Stimulated activated effector memory CD8-positive, alpha-beta T cell treated with anti-CD3 and anti-CD28 coated beads, Interleukin-12 subunit alpha, Interleukin-12 subunit beta, amount 100 ng/mL, for 72 hours (primary cell): ENCODE results near the gene SNX20.
A peak's percentile ranks its signal among the peaks of the same experiment; 100 is the strongest.

ENCODE experiments used
- ATAC-seq: fragments of 150-1000 bp; cut with Tn5 transposase; 2 replicates; pipeline ENCODE4 v1.10.0; 2021
- DNase-seq, 2 donors: peaks; one replicate each; pipeline ENCODE4 v3.0.0; 2021 to 2022; ENCODE audit warnings: low spot score in 2 of 2
- H3K27ac Mint-ChIP-seq: one replicate; pipeline ENCODE4 v1.8.0; 2022; ENCODE audit warnings: mild to moderate bottlenecking, mixed read lengths
- H3K36me3 Mint-ChIP-seq: one replicate; pipeline ENCODE4 v1.8.0; 2022; ENCODE audit warnings: mild to moderate bottlenecking, mixed read lengths
- H3K4me1 Mint-ChIP-seq: one replicate; pipeline ENCODE4 v1.8.0; 2022; ENCODE audit warnings: mixed read lengths
- H3K4me3 Mint-ChIP-seq: one replicate; pipeline ENCODE4 v1.8.0; 2022; ENCODE audit warnings: mild to moderate bottlenecking, mixed read lengths
- H3K9me3 Mint-ChIP-seq: one replicate; pipeline ENCODE4 v1.8.0; 2022; ENCODE audit warnings: mixed read lengths

The SNX20 gene

DNA sequence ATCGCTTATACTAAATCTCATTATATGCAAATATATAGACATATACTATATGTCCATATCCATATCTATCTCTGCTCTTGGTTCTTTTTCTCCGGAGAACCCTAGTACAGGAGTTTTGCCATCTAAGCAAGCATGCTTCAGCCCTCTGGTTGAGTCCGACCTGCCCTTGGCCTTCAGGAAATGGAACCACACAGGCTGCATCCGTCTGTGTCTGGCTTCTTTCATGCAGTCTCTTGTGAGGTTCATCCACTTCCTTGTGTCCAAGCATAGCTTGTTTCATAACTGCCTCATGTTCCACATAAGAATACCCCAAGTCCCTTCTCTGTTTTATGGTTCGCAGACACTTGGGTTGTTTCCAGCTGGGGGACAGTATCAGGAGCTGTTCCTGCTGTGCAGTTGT lies 16.8 kb downstream of the SNX20 start:
- no peak overlapping the region for H3K27ac Mint-ChIP-seq
- H3K36me3 Mint-ChIP-seq, result peaks cover 13% of the 10 kb centered on the region
- no peaks in the 10 kb centered on the region for H3K9me3 Mint-ChIP-seq
- peaks cover 34% of the 10 kb centered on the region for H3K4me1 Mint-ChIP-seq
- no peak for ATAC-seq
- no peak for DNase-seq
- no peak overlapping the region for H3K4me3 Mint-ChIP-seq

DNA sequence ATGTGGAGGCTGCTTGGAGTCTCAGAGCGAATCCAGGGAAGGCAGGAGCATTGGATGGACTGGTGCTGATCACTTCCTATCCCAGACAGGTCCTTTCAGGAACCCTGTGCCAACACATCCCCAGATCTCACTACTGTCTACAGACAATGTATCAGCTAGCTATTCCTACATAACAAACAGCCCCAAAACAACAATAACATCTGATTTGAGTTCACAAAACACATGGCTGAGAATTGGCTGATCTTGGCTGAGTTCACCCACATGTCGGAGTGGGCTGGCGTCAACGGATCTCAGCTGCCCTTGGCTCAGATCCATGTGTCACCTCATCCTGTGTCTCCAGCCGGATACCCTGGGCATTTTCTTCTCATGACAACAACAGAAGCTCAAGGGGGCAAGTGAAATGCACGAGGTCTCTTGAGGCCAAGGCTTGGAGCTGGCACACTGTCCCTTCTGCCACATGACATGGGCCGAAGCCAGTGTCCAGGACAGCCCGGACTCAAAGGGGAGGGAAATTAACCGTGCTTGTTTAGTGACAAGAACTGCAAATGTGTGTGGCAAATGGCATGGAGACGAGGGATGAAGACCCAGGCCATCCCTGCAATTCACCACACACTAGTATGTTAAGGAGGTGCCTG lies 18.7 kb downstream of the SNX20 start:
- Mint-ChIP-seq H3K27ac (peak overlapping the region; percentile 57), H3K4me1 (peaks cover 26% of the 10 kb centered on the region), H3K4me3 (no peak overlapping the region), H3K36me3 (peaks cover under 1% of the 10 kb centered on the region), H3K9me3 (no peaks in the 10 kb centered on the region)
- ATAC-seq (no peak), DNase-seq (no peak)

DNA sequence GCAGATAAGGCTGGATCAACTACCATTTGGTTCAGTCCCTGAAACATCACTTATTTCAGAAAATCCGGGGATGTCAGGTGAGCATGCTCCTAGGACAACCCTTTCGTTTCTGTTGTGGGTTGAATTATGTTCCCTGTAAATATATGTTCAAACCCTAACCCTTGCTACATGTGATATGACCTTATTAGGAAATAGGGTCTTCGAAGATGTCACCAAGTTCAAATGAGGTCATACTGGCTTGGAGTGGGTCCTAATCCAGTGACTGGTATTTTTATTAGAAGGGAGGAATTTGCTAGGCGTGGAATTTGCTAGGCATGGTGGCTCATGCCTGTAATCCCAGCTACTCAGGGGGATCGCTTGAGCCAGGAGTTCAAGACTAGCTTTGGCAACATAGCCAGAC lies 21.3 kb downstream of the SNX20 start:
- no peak overlapping the region for H3K27ac Mint-ChIP-seq
- ATAC-seq (no peak), DNase-seq (no peak)
- no peak overlapping the region for H3K4me3 Mint-ChIP-seq
- H3K9me3 Mint-ChIP-seq, result no peaks in the 10 kb centered on the region
- H3K4me1 Mint-ChIP-seq, result peaks cover 7% of the 10 kb centered on the region
- no peaks in the 10 kb centered on the region for H3K36me3 Mint-ChIP-seq

DNA sequence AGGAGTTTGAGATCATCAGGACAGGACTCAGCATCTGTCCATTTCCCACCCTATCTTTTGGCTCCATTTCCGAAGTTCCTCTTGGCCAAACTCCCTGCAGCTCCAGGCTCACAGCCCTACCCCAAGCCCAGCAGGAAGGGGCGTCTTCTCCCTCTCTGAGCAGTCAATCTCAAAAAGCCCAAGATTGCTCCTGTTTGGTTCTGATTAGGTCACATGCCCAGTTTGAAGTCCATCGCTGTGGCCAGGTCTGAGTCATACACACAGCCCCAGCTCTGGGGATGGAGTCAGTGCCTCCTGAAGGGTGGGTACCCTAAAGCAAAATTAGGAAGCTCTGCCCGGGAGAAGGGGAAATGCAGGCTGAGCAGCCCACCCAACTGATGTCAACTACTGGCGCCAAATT lies 23.9 kb downstream of the SNX20 start:
- Mint-ChIP-seq H3K27ac (no peak overlapping the region), H3K9me3 (no peaks in the 10 kb centered on the region), H3K36me3 (no peaks in the 10 kb centered on the region), H3K4me3 (no peak overlapping the region), H3K4me1 (peaks cover 6% of the 10 kb centered on the region)
- ATAC-seq (no peak), DNase-seq (no peak)

DNA sequence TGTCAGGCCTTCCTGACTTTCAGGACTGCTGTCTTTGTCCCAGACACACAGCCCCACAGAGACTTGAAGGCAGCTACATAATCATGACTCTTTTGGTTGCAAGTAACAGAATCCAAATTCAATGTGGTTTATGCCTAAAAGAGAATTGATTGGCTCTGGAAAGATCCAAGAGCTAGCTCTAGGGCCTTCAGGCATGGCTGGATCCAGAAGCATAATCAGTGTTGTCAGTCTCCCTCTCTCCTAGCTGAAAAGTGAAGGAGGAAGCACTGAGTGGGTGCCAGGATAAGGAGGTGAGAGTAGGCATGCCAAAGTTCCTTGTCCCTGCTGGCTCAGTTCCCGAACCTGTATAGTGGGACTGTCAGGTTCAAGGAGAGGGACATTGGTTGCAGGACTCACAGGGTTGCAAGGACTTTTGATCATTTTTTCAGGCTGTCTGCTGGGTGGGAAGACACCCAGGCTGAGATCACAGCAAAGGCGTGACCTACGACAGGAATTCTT lies 25.5 kb downstream of the SNX20 start:
- ATAC-seq, result no peak

DNA sequence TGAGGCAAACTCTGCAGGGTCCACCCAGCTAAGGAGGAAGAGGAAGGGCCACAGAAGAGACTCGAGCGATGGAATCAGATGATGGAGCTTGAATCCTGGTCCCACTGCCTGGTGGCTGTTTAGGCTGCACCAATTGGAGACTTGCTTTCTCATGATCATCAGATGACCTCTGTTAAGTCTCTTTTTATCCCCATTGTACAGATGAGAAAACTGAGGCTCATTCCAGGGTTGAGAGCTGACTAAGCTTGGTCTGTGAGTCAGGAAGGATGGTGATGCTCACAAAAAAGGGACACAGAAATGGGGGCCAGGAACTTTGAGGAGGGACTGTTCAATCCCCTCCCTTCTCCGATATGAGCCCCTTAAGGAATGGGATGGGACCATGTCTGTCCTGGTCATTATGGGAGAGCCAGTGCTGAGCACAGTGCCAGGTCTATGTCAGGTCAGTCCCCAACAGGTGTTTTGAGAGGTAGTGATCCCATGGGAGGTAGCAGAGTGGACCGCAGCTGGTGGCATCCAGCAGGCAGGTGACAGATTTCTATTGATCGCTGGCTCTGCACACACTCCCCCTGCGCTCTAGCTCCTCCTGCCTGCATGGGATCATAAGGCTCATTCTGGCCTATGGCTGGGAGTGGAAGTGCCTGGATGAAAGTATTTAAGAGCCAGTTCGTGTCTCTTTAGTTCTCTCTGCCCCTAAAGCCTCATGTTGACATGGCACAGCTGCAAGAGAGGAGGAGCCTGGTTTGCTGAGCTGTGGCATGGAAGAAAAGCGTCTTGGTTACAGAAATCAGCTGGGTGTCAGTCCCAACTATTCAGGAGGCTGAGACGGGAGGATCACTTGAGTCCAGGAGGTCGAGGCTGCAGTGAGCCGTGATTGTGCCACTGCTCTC lies 27.2 kb downstream of the SNX20 start:
- no peak for DNase-seq
- Mint-ChIP-seq H3K36me3 (no peaks in the 10 kb centered on the region), H3K27ac (no peak overlapping the region), H3K4me1 (peaks cover 6% of the 10 kb centered on the region), H3K4me3 (no peak overlapping the region), H3K9me3 (peaks cover 2% of the 10 kb centered on the region)
- ATAC-seq, result no peak

More for the DNA sequence above, 25.5 kb downstream of the SNX20 start:
- no peak overlapping the region for H3K27ac Mint-ChIP-seq
- H3K4me3 Mint-ChIP-seq, result no peak overlapping the region
- H3K36me3 Mint-ChIP-seq, result no peaks in the 10 kb centered on the region
- peaks cover 6% of the 10 kb centered on the region for H3K4me1 Mint-ChIP-seq
- peaks cover 2% of the 10 kb centered on the region for H3K9me3 Mint-ChIP-seq
- no peak for DNase-seq

DNA sequence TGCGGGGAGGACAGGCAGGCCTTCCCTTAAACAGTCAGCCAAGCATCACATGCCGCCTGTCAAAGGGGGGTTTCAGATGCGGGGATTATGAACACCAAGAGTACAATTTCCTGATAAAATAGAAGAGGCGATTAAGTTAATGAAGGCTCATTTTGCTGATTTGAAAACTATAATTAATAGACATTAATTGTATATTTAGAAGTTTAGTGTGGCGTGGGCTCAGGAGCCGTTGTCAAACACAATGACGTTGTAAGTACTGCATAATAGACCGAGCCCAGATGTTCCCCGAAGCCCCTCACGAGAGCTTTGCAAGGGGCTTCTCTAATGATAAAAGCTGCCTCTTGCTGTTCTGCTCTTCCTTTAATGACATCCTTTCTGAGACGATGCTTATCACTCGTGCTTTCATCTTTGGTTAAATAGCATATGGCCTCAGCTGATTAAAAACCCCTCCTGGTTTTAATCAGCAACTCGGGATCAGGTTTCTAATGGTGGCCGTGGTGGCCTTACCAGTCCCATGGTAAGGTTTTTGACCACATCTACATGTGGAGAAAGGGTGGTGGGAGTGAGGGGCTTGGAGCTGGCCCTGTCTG lies 28.2 kb downstream of the SNX20 start:
- H3K9me3 Mint-ChIP-seq, result peaks cover 2% of the 10 kb centered on the region
- H3K27ac Mint-ChIP-seq, result no peak overlapping the region
- H3K4me3 Mint-ChIP-seq, result no peak overlapping the region
- DNase-seq (no peak), ATAC-seq (no peak)
- H3K36me3 Mint-ChIP-seq, result no peaks in the 10 kb centered on the region
- H3K4me1 Mint-ChIP-seq, result peaks cover 6% of the 10 kb centered on the region

- H3K27ac Mint-ChIP-seq, result no peak overlapping the region
- peaks cover 6% of the 10 kb centered on the region for H3K4me1 Mint-ChIP-seq
- H3K4me3 Mint-ChIP-seq, result no peak overlapping the region
- peaks cover 2% of the 10 kb centered on the region for H3K9me3 Mint-ChIP-seq
- ATAC-seq, result no peak
- no peak for DNase-seq
- H3K36me3 Mint-ChIP-seq, result no peaks in the 10 kb centered on the region
Observed at GRCh38 chr16:50651835-50652438, 29.2 kb downstream of the SNX20 start.

GRCh38 chr16:50646345-50646744 lies 34.8 kb downstream of the SNX20 start:
- no peak overlapping the region for H3K27ac Mint-ChIP-seq
- no peaks in the 10 kb centered on the region for H3K9me3 Mint-ChIP-seq
- H3K36me3 Mint-ChIP-seq, result no peaks in the 10 kb centered on the region
- DNase-seq (no peak), ATAC-seq (no peak)
- H3K4me3 Mint-ChIP-seq, result no peak overlapping the region
- peaks cover 13% of the 10 kb centered on the region for H3K4me1 Mint-ChIP-seq

- no peak overlapping the region for H3K4me3 Mint-ChIP-seq
- no peak for DNase-seq
- peaks cover 13% of the 10 kb centered on the region for H3K4me1 Mint-ChIP-seq
- ATAC-seq, result no peak
- no peak overlapping the region for H3K27ac Mint-ChIP-seq
- H3K9me3 Mint-ChIP-seq, result no peaks in the 10 kb centered on the region
- H3K36me3 Mint-ChIP-seq, result no peaks in the 10 kb centered on the region
Observed at GRCh38 chr16:50645563-50646220, 35.4 kb downstream of the SNX20 start.

- Mint-ChIP-seq H3K9me3 (no peaks in the 10 kb centered on the region), H3K36me3 (no peaks in the 10 kb centered on the region), H3K4me3 (no peak overlapping the region), H3K4me1 (peaks cover 7% of the 10 kb centered on the region), H3K27ac (peak overlapping the region; percentile 30)
- DNase-seq, result no peak
- peak; percentile 58 for ATAC-seq
Observed at GRCh38 chr16:50644729-50645128, 36.4 kb downstream of the SNX20 start.

GRCh38 chr16:50644245-50644644 lies 36.9 kb downstream of the SNX20 start:
- Mint-ChIP-seq H3K9me3 (no peaks in the 10 kb centered on the region), H3K27ac (no peak overlapping the region), H3K4me3 (no peak overlapping the region), H3K4me1 (peaks cover 7% of the 10 kb centered on the region), H3K36me3 (no peaks in the 10 kb centered on the region)
- DNase-seq (no peak), ATAC-seq (no peak)

- Mint-ChIP-seq H3K36me3 (no peaks in the 10 kb centered on the region), H3K27ac (no peak overlapping the region), H3K4me3 (no peak overlapping the region), H3K4me1 (peaks cover 7% of the 10 kb centered on the region), H3K9me3 (no peaks in the 10 kb centered on the region)
- DNase-seq (no peak), ATAC-seq (no peak)
Observed at GRCh38 chr16:50643192-50643591, 37.9 kb downstream of the SNX20 start.

DNA sequence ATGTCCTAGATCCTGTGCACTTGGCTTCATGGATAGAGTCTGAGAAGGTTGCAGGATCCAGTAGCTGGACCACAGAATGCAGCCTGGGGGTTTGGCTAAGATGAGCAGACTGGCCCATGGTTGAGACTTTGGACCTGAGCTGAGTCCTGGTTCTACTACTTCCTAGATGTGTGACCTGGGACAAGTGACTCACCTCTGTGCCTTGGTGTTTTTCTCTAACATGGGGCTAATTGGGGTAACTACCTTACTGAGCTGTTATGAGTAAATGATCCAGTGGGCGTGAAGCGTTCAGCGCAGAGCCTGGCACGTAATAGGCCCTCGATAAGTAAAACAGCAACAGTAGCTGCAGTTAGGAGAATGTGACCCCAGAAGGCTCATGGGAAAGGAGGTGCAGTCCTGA lies 38.8 kb downstream of the SNX20 start:
- no peak overlapping the region for H3K27ac Mint-ChIP-seq
- peaks cover 7% of the 10 kb centered on the region for H3K4me1 Mint-ChIP-seq
- H3K4me3 Mint-ChIP-seq, result no peak overlapping the region
- peak; percentile 63 for ATAC-seq
- no peaks in the 10 kb centered on the region for H3K36me3 Mint-ChIP-seq
- no peak for DNase-seq
- H3K9me3 Mint-ChIP-seq, result no peaks in the 10 kb centered on the region

DNA sequence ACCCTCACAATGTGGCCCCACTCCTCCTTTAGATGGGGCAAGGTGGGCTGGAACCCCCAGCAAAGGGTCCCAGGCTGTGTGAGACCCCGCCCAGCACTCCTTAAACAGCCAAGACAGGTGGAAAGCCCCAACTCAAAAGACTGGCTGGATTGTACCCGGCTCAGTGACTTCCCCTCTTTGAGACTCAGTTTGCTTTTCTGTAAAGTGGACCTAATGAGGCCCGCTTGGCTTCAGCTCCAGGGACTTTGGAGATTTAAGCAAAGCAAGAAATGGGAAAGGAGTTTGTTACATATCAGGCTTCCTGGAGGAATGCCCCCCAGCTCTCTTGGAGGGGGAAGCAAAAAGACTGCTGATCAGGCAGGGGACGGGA lies 39.3 kb downstream of the SNX20 start:
- no peak for ATAC-seq
- no peaks in the 10 kb centered on the region for H3K9me3 Mint-ChIP-seq
- no peak for DNase-seq
- no peak overlapping the region for H3K27ac Mint-ChIP-seq
- H3K4me3 Mint-ChIP-seq, result no peak overlapping the region
- H3K4me1 Mint-ChIP-seq, result peaks cover 7% of the 10 kb centered on the region
- no peaks in the 10 kb centered on the region for H3K36me3 Mint-ChIP-seq
